AG04450 (cell line): Measurements from ENCODE around the gene RANBP10. TPM values are rescaled to one million over a fixed set of nuclear protein-coding genes. Genes with fewer than 3 reads are reported as not detected.
"Not testable (repeated sequence)": the region's sequence is repeated elsewhere in the genome, so short reads cannot be mapped to it uniquely, and the experiment has no call there.

ENCODE experiments used
- CTCF ChIA-PET: fragments of 300-600, 350-600 bp; formaldehyde crosslinking; extraction: SDS; loops from one replicate; lab custom pipeline; 2022; ENCODE audit warnings: antibody characterized with exemption, inconsistent platforms; lab: Charles Lee
- POLR2A ChIA-PET: fragments of 350-600 bp; formaldehyde crosslinking; extraction: SDS; loops from one replicate; lab custom pipeline; 2021; ENCODE audit warnings: antibody characterized with exemption, inconsistent platforms; lab: Yijun Ruan, JAX
- DNase-seq: peaks from one replicate; pipeline ENCODE4 v3.0.0-alpha.2; 2011; ENCODE audit warnings: low read depth, low spot score
- H3K27ac ChIP-seq: one replicate; pipeline ENCODE4 v1.5.1; 2012; ENCODE audit warnings: low read depth, low read length, control low read depth
- H3K27me3 ChIP-seq: one replicate; pipeline ENCODE4 v1.6.0; 2012; ENCODE audit warnings: low read length; ENCODE audit not compliant: control insufficient read depth, insufficient read depth
- H3K4me3 ChIP-seq: 2 replicates; pipeline ENCODE4 v1.5.1; 2011; ENCODE audit warnings: mild to moderate bottlenecking, low read depth, low read length, control low read depth
- H3K9me3 ChIP-seq: 2 replicates; pipeline ENCODE4 v1.5.1; 2012; ENCODE audit warnings: low read length; ENCODE audit not compliant: control insufficient read depth, insufficient read depth
- CTCF ChIP-seq: IDR thresholded peaks from 2 replicates; pipeline ENCODE4 v1.5.1; 2011; ENCODE audit warnings: low read depth, low read length, control low read depth, inconsistent platforms
- polyA plus RNA-seq: library from polyadenylated mRNA; depleted of rRNA; stranded (reverse); fragments of >200 nt; gene quantifications from 2 replicates; pipeline ENCODE4 v1.2.3, GENCODE V29; 2011

RANBP10 gene
- polyA plus RNA-seq, 1 experiment: 11.3 TPM

GRCh38 chr16:67701420-67701819 is 104.9 kb downstream of the RANBP10 start:
- ChIA-PET CTCF (no interaction called here), POLR2A (no interaction called here)
- Histone ChIP-seq H3K9me3 (no peaks in the 10 kb centered on the region), H3K27me3 (no peaks in the 10 kb centered on the region), H3K4me3 (no peak overlapping the region), H3K27ac (no peak overlapping the region)
- DNase-seq: no peak
- TF ChIP-seq CTCF: no peak

DNA sequence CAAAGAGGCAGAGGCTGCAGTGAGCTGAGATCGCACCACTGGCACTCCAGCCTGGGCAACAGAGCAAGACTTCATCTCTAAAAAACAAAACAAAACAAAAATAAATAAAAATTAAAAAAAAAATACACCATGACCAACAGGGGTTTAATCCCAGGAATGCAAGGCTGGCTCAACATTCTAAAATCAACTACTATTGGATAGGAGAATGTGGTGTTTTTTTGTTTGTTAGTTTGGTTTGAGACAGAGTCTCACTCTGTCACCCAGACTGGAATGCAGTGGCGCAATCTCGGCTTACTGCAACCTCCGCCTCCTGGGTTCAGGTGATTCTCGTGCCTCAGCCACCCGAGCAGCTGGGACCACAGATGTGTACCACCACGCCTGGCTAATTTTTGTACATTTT is 107.1 kb downstream of the RANBP10 start:
- H3K9me3 ChIP-seq: no peaks in the 10 kb centered on the region
- ChIA-PET POLR2A (no interaction called here), CTCF (no interaction called here)
- no peak overlapping the region for H3K27ac ChIP-seq
- no peaks in the 10 kb centered on the region for H3K27me3 ChIP-seq
- DNase-seq: no peak
- TF ChIP-seq CTCF: no peak
- no peak overlapping the region for H3K4me3 ChIP-seq

- no peaks in the 10 kb centered on the region for H3K27me3 ChIP-seq
- no peak for TF ChIP-seq CTCF
- POLR2A ChIA-PET: interaction anchor here (0.6 kb wide), 1 partner anchor 40 kb away, joined by 5 read pairs; no protein-coding TSS in a partner anchor
- H3K4me3 ChIP-seq: no peak overlapping the region
- no peak overlapping the region for H3K27ac ChIP-seq
- no peak for DNase-seq
- CTCF ChIA-PET: interaction anchor here (1.6 kb wide), 1 partner anchor 25 kb away, joined by 7 read pairs; no protein-coding TSS in a partner anchor
- H3K9me3 ChIP-seq: no peaks in the 10 kb centered on the region
These were observed 108.8 kb downstream of the RANBP10 start for GRCh38 chr16:67697422-67698185.

DNA sequence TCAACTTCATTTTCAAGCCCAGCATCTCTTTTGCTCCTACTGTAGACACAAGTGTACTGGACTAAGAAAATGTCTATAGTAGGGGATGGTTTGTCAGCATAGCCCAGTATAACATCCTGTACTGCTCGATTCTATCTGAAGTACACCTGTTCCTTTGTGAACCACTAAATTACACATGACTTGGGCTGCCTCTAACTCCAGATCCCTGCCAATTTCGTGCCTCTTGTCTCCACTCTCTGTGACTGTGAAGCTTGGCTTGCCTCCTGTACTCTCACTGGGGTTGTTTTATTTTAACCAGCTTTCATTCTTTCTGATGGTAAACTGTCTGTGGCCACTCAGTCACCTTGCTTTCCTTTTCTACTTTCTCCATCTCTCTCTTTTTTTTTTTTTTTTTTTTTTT is 111.7 kb downstream of the RANBP10 start:
- Histone ChIP-seq H3K4me3 (no peak overlapping the region), H3K27ac (no peak overlapping the region), H3K9me3 (no peaks in the 10 kb centered on the region), H3K27me3 (no peaks in the 10 kb centered on the region)
- ChIA-PET POLR2A (interaction anchor here (0.6 to 1.4 kb wide), 2 partner anchors 23 to 112 kb away, joined by 3 to 5 read pairs; partner anchors contain the start of genes RANBP10 and TSNAXIP1), CTCF (interaction anchor here (0.7 kb wide), 1 partner anchor 180 kb away, joined by 4 read pairs; no protein-coding TSS in a partner anchor)
- TF ChIP-seq CTCF: no peak
- no peak for DNase-seq

GRCh38 chr16:67693517-67694285 is 112.7 kb downstream of the RANBP10 start:
- not testable (repeated sequence) for DNase-seq, H3K27ac ChIP-seq, H3K27me3 ChIP-seq, H3K4me3 ChIP-seq, H3K9me3 ChIP-seq
- ChIA-PET POLR2A (interaction anchor here (0.5 to 1.4 kb wide), 2 partner anchors 113 to 161 kb away, joined by 3 read pairs; partner anchors contain the start of genes RANBP10 and TSNAXIP1), CTCF (interaction anchor here (0.7 to 1.4 kb wide), 2 partner anchors 123 to 162 kb away, joined by 3 to 5 read pairs; no protein-coding TSS in a partner anchor)
